RWPE2 (cell line): ENCODE measurements around the gene PRKG1.

Source experiments
- ATAC-seq: fragments of 200-7000 bp; cut with Tn5 transposase; 3 replicates; pipeline ENCODE4 v1.9.1; 2021; ENCODE audit warnings: low read depth
- DNase-seq: peaks from one replicate; pipeline ENCODE4 v3.0.0-alpha.2; 2020; ENCODE audit warnings: low spot score
- H3K27ac ChIP-seq: fragments of 450-650 bp; 2 replicates; pipeline ENCODE4 v1.5.1; 2017; ENCODE audit warnings: mild to moderate bottlenecking; ENCODE audit not compliant: poor library complexity, severe bottlenecking
- H3K27me3 ChIP-seq: fragments of 250-450 bp; sonication (Bioruptor Pico); 2 replicates; pipeline ENCODE4 v1.5.1; 2021; ENCODE audit warnings: mild to moderate bottlenecking, moderate library complexity; ENCODE audit not compliant: insufficient read depth, poor library complexity, severe bottlenecking
- H3K36me3 ChIP-seq: fragments of 250-450 bp; sonication (Bioruptor Pico); 2 replicates; pipeline ENCODE4 v1.5.1; 2020; ENCODE audit warnings: low read depth, mild to moderate bottlenecking, moderate library complexity
- H3K4me1 ChIP-seq: fragments of 250-450 bp; sonication (Bioruptor Pico); 2 replicates; pipeline ENCODE4 v1.5.1; 2021; ENCODE audit warnings: mild to moderate bottlenecking, moderate library complexity; ENCODE audit not compliant: insufficient read depth, poor library complexity, severe bottlenecking
- H3K4me3 ChIP-seq: fragments of 250-450 bp; sonication (Bioruptor Pico); 2 replicates; pipeline ENCODE4 v1.5.1; 2021; ENCODE audit warnings: mild to moderate bottlenecking, moderate library complexity; ENCODE audit not compliant: severe bottlenecking
- H3K9me3 ChIP-seq: fragments of 250-450 bp; sonication (Bioruptor Pico); 2 replicates; pipeline ENCODE4 v1.5.1; 2021; ENCODE audit warnings: mild to moderate bottlenecking, moderate library complexity; ENCODE audit not compliant: severe bottlenecking
- CTCF ChIP-seq: fragments of 450-650 bp; IDR thresholded peaks from one replicate; pipeline ENCODE4 v1.5.1; 2017; ENCODE audit warnings: mild to moderate bottlenecking, moderate library complexity; ENCODE audit not compliant: poor library complexity, severe bottlenecking

The PRKG1 gene

GRCh38 chr10:51196508-51197175, 122.4 kb downstream of the PRKG1 start:
- Histone ChIP-seq H3K4me3 (no peak overlapping the region), H3K27ac (no peak overlapping the region), H3K9me3 (no peaks in the 10 kb centered on the region), H3K36me3 (no peaks in the 10 kb centered on the region), H3K4me1 (no peaks in the 10 kb centered on the region), H3K27me3 (no peaks in the 10 kb centered on the region)
- no peak for DNase-seq
- no peak; the same call in 2 of the 3 replicates for ATAC-seq
- no peak for TF ChIP-seq CTCF

- DNase-seq (no peak), ATAC-seq (no peak)
- no peak for TF ChIP-seq CTCF
Observed at GRCh38 chr10:51198170-51198569, 123.9 kb downstream of the PRKG1 start.

GRCh38 chr10:51201947-51202346, 127.7 kb downstream of the PRKG1 start:
- H3K36me3 ChIP-seq = no peaks in the 10 kb centered on the region
- TF ChIP-seq CTCF = no peak
- H3K4me3 ChIP-seq = no peak overlapping the region
- DNase-seq (no peak), ATAC-seq (no peak)
- H3K4me1 ChIP-seq = no peaks in the 10 kb centered on the region
- H3K9me3 ChIP-seq = no peaks in the 10 kb centered on the region
- H3K27me3 ChIP-seq = no peaks in the 10 kb centered on the region
- H3K27ac ChIP-seq = no peak overlapping the region

More at GRCh38 chr10:51198170-51198569, 123.9 kb downstream of the PRKG1 start:
- no peak overlapping the region for H3K27ac ChIP-seq
- no peaks in the 10 kb centered on the region for H3K4me1 ChIP-seq
- no peaks in the 10 kb centered on the region for H3K36me3 ChIP-seq
- H3K9me3 ChIP-seq = no peaks in the 10 kb centered on the region
- no peaks in the 10 kb centered on the region for H3K27me3 ChIP-seq
- no peak overlapping the region for H3K4me3 ChIP-seq

- H3K36me3 ChIP-seq = no peaks in the 10 kb centered on the region
- H3K27me3 ChIP-seq = no peaks in the 10 kb centered on the region
- DNase-seq = no peak
- no peak overlapping the region for H3K27ac ChIP-seq
- no peak for TF ChIP-seq CTCF
- no peaks in the 10 kb centered on the region for H3K9me3 ChIP-seq
- ATAC-seq = no peak
- H3K4me3 ChIP-seq = no peak overlapping the region
- H3K4me1 ChIP-seq = no peaks in the 10 kb centered on the region
Observed at GRCh38 chr10:51203359-51203758, 129.1 kb downstream of the PRKG1 start.

- Histone ChIP-seq H3K27ac (no peak overlapping the region), H3K4me3 (no peak overlapping the region), H3K4me1 (no peaks in the 10 kb centered on the region), H3K27me3 (no peaks in the 10 kb centered on the region), H3K36me3 (no peaks in the 10 kb centered on the region), H3K9me3 (no peaks in the 10 kb centered on the region)
- TF ChIP-seq CTCF = no peak
- no peak for ATAC-seq
- DNase-seq = no peak
Observed at GRCh38 chr10:51204066-51204465, 129.8 kb downstream of the PRKG1 start.
